GM12874 (cell line): ENCODE results near the gene IL17A.

Experiments used
- TF ChIP-seq, protein P1 (sequence below): IDR thresholded peaks from 2 replicates; pipeline ENCODE4 v1.5.1; 2011; ENCODE audit warnings: low read depth, mild to moderate bottlenecking, control low read depth, low read length, moderate library complexity; ENCODE audit not compliant: insufficient read depth

Gene IL17A

DNA sequence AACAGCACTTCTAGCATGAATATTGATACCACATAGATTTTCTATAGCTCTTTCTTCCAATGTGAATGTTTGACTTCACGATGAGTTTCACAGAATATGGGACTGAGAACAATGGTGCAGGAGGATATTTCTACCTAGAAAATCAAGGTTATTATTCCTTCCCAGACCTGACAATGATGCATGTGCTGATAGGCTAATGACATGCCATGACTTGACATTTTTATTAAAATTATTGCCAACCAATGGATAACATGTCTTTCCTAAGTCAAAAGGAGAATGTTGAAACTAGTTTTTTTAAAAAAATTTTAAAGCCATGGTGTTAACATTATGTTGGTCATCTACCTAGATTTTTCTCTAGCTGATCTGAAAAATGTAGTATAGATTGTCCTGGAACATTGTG is 923 bp downstream of the IL17A start:
- TF ChIP-seq, protein P1, sequence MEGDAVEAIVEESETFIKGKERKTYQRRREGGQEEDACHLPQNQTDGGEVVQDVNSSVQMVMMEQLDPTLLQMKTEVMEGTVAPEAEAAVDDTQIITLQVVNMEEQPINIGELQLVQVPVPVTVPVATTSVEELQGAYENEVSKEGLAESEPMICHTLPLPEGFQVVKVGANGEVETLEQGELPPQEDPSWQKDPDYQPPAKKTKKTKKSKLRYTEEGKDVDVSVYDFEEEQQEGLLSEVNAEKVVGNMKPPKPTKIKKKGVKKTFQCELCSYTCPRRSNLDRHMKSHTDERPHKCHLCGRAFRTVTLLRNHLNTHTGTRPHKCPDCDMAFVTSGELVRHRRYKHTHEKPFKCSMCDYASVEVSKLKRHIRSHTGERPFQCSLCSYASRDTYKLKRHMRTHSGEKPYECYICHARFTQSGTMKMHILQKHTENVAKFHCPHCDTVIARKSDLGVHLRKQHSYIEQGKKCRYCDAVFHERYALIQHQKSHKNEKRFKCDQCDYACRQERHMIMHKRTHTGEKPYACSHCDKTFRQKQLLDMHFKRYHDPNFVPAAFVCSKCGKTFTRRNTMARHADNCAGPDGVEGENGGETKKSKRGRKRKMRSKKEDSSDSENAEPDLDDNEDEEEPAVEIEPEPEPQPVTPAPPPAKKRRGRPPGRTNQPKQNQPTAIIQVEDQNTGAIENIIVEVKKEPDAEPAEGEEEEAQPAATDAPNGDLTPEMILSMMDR: no peak

DNA sequence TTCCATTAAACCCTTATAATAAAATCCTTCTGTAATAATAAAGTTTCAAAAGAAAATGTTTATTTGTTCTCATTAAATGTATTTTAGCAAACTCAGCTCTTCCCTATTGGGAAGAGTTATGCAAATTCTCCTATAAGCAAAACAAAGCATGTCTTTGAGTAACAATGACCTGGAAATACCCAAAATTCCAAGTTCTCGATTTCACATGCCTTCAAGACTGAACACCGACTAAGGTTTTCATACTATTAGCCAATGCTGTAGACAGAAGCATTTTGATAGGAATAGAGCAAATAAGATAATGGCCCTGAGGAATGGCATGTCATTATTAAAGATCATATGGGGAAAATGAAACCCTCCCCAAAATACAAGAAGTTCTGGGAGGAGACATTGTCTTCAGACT is 3.8 kb downstream of the IL17A start:
- TF ChIP-seq, protein P1: no peak

DNA sequence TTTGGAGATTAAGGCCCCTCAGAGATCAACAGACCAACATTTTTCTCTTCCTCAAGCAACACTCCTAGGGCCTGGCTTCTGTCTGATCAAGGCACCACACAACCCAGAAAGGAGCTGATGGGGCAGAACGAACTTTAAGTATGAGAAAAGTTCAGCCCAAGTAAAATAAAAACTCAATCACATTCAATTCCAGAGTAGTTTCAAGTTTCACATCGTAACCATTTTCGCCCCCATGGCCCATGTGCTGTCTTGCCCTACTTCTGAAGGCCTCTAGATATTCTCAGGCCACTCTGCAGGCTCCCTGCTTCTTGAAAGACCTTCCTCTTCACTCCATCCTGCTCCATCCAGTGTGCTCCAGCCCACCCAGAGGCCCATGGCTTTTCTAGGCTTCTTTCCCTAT is 4.2 kb downstream of the IL17A start:
- TF ChIP-seq, protein P1: no peak

DNA sequence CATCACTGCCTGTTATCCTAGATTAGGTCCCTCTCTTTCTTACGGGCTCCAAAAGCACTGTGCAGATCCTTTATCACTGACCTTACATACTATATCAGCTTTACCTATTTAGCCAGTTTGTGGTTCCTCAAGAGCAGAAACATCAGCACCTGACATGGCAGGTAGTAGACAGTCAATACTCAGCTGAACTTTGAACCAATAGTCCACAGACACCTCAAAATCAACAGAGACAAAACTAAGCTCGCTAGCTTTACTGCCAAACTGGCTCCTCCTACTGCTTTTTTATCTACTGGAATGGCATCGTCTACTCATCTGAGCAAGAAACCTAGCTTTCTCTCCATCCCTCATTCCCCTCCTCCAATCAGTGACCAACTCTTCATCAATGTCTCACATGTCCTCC is 5.6 kb downstream of the IL17A start:
- TF ChIP-seq, protein P1: no peak

DNA sequence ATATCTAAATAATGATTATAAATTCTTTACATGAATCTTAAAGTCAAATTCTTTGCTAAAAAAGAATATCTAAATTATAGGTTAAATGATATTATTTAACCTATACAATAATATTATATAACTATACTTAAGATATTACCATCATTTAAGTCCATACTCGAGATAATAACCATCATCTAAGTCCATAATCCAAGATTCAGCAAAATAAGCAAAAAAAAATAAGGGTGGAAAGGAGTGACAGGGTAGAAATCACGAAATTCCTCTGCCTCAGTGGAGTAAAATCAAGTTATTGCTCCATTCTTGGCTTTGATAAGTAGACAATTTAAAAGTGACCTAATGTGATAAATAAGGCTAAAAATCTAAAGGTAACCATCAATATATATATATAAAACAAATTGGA is 9.7 kb downstream of the IL17A start:
- TF ChIP-seq, protein P1: no peak

DNA sequence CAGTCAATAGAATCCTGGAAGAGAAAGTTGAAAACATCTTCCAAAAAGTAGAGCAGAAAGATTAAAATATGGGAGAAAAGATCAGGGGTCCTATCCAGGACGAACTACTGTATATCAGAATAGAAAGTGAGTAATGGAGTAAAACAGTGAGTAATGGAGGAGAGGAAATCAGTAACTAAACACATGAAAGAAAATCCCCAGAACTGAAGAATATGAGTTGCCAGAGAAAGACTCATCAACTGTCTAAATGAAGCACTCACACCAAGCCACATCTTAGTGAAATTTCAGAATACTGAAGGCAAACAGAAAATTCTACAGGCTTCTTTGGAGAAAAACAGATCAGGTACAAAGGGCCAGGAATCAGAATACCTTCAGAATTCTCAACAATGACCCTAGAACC is 14.9 kb downstream of the IL17A start:
- TF ChIP-seq, protein P1: no peak

DNA sequence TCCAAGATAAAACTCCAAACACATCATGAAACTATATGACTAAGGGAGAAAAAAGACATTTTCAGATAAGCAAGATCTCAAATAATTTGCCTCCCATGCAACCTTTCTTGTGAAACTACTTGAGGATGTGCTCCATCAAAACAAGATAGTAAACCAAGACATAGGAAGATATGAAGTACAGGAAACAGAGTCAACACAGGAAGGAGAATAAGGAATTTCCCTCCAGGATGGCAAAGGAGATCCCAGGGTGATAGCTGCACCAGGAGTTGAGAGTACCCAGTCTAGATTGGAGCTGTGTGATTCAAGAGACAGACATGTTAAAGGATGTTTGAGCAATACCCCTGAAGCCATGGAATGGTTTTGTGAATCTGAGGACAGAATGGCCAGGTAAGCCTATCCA is 15.3 kb downstream of the IL17A start:
- TF ChIP-seq, protein P1: no peak

DNA sequence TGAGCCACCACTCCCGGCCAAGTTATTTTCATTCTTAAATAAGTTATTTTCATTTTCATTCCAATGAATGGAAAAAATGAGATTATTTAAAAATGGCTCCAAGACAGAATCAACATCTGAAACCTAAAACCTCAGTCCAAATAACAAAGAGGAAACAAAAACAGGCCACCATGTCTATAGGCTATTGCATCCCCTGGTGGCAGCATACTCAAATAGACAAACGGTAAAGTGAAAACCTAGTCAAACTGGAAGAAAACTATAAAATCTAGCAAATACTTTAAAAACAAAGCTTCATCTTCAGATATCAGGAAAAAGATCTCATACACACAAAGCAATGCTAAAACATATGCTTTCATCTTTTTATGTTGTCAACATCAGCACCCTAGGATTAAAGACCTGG is 20.9 kb downstream of the IL17A start:
- TF ChIP-seq, protein P1: no peak
